Hematopoietic multipotent progenitor cell treated with erythropoietin and hydrocortisone succinate and interleukin-3 and kit ligand, for 8 days (in vitro differentiated cells): ENCODE measurements around the gene EML6.

Experiments used
- DNase-seq: peaks from one replicate; pipeline ENCODE4 v3.0.0-alpha.2; 2015

EML6 gene

GRCh38 chr2:54760310-54760709 is 36.8 kb downstream of the EML6 start:
- no peak for DNase-seq

GRCh38 chr2:54763636-54764291 is 40.3 kb downstream of the EML6 start:
- DNase-seq, result peak; percentile 23

GRCh38 chr2:54767921-54768320 is 44.5 kb downstream of the EML6 start:
- DNase-seq, result no peak

- DNase-seq, result no peak
Measured at GRCh38 chr2:54768772-54769428, 45.4 kb downstream of the EML6 start.

GRCh38 chr2:54770211-54770610 is 46.7 kb downstream of the EML6 start:
- no peak for DNase-seq

- no peak for DNase-seq
Measured at GRCh38 chr2:54770676-54771075, 47.2 kb downstream of the EML6 start.

- DNase-seq, result no peak
Measured at GRCh38 chr2:54771166-54771885, 47.9 kb downstream of the EML6 start.

GRCh38 chr2:54772110-54772509 is 48.6 kb downstream of the EML6 start:
- DNase-seq, result no peak

GRCh38 chr2:54772531-54772930 is 49.1 kb downstream of the EML6 start:
- no peak for DNase-seq

GRCh38 chr2:54773233-54773632 is 49.8 kb downstream of the EML6 start:
- DNase-seq, result no peak

GRCh38 chr2:54773838-54774237 is 50.4 kb downstream of the EML6 start:
- DNase-seq, result no peak

- no peak for DNase-seq
Measured at GRCh38 chr2:54775710-54776109, 52.2 kb downstream of the EML6 start.

- no peak for DNase-seq
Measured at GRCh38 chr2:54776494-54776893, 53.0 kb downstream of the EML6 start.

- no peak for DNase-seq
Measured at GRCh38 chr2:54783349-54783748, 59.9 kb downstream of the EML6 start.

GRCh38 chr2:54787270-54787669 is 63.8 kb downstream of the EML6 start:
- no peak for DNase-seq

GRCh38 chr2:54787755-54788366 is 64.4 kb downstream of the EML6 start:
- no peak for DNase-seq

GRCh38 chr2:54789878-54790277 is 66.4 kb downstream of the EML6 start:
- DNase-seq, result no peak

- DNase-seq, result no peak
Measured at GRCh38 chr2:54791831-54792230, 68.4 kb downstream of the EML6 start.

- DNase-seq, result no peak
Measured at GRCh38 chr2:54797307-54797706, 73.8 kb downstream of the EML6 start.

- no peak for DNase-seq
Measured at GRCh38 chr2:54801352-54801751, 77.9 kb downstream of the EML6 start.

- peak; percentile 50 for DNase-seq
Measured at GRCh38 chr2:54803783-54804751, 80.6 kb downstream of the EML6 start.

GRCh38 chr2:54805255-54805654 is 81.8 kb downstream of the EML6 start:
- DNase-seq, result no peak

- no peak for DNase-seq
Measured at GRCh38 chr2:54806975-54807374, 83.5 kb downstream of the EML6 start.
